ENCODE data around the gene ICE2. TPM values are rescaled to one million over a fixed set of nuclear protein-coding genes. Genes with fewer than 3 reads are reported as not detected.

Gene ICE2
- total and polyA plus RNA-seq, 2 experiments from 2014 or later, result 64.2 to 64.3 TPM

DNA sequence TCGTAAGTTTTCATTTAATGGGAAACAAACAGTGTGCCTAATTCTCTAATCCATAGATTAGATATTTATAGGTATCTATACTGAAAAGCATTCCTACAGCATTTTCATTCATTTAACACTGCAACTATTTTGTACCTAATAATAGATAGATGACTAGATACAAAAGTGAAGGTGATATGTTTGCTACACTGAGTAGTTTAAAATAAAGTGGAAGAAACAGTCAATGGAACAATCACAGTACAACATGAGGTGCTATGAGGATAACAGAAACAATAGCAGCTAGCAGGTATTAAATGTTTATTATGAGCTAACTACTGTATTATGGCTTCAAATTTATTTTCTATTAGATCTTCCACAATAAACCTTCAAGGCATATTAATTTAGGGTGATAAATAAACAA lies 50.0 kb downstream of the ICE2 start (continued):
- TF ChIP-seq REST (IDR thresholded peaks at IDR 0.05; ENCODE audit: unreplicated experiment), result no peak

DNA sequence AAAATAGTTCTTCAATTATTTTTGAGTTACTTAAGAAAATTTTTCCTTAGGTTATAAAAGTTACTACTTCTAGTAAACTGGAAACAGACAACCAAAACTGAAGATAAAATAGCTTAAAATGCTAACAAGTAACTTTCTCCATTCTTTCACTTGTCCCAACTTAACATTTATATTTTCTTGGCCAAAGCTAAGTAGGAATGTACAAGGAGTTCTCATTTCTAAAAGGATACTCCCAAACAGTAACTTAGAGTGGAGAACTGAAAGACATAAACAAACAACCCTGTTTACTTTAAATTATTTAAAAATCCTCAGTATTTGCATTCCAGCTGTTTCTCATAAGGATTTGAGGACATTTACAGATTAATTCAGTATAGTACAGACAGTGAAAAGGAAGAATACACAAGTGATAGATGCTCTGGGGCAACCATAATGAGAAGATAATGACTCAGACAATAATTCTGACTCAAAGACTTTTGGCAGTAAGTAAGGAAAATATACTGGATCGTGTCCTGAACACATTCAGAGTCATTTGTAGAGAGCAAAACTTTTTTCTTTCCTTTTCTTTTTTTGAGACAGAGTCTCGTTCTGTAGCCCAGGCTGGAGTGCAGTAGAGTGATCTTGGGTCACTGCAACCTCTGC lies 52.0 kb downstream of the ICE2 start:
- Histone ChIP-seq H2AFZ (no peak overlapping the region), H3K4me2 (no peak overlapping the region), H3K9me2 (ENCODE audit: insufficient read depth) (no peaks in the 10 kb centered on the region), H3F3A (replicated peaks; ENCODE audit: low read depth) (no peaks in the 10 kb centered on the region), H3K4me3 (no peak overlapping the region), H3K79me2 (replicated peaks; ENCODE audit: insufficient read depth) (no peaks in the 10 kb centered on the region), H3K27ac (ENCODE audit: low read depth) (no peak overlapping the region), H3K36me3 (ENCODE audit: insufficient read depth) (peaks cover 8% of the 10 kb centered on the region; the same call in 1 of the 2 replicates), H3K4me1 (ENCODE audit: insufficient read depth) (no peaks in the 10 kb centered on the region), H4K20me1 (replicated peaks; ENCODE audit: insufficient read depth) (no peaks in the 10 kb centered on the region), H3K27me3 (ENCODE audit: insufficient read depth) (no peaks in the 10 kb centered on the region)
- Mint-ChIP-seq H3K27ac (no peak overlapping the region), H3K4me3 (no peak overlapping the region), H3K27me3 (ENCODE audit: insufficient read depth, low read depth, poor library complexity) (peaks cover 2% of the 10 kb centered on the region), H3K36me3 (ENCODE audit: low read depth) (peaks cover 25% of the 10 kb centered on the region), H3K9me3 (no peaks in the 10 kb centered on the region), H3K4me1 (peaks cover 6% of the 10 kb centered on the region; the same call in 2 of the 3 replicates)
- ATAC-seq (no peak), DNase-seq (ENCODE audit: low spot score) (no peak)
- TF ChIP-seq ZNF114 (CRISPR knock-in tag; IDR thresholded peaks at IDR 0.05), result no peak
- no peak for TF ChIP-seq ZNF331 (CRISPR knock-in tag; IDR thresholded peaks at IDR 0.05; ENCODE audit: low read depth)
- no peak for TF ChIP-seq EZH2 (IDR thresholded peaks at IDR 0.05; ENCODE audit: low read depth, unreplicated experiment)
- no peak for TF ChIP-seq REST (IDR thresholded peaks at IDR 0.05; ENCODE audit: unreplicated experiment)
- TF ChIP-seq CREB1 (CRISPR knock-in tag; IDR thresholded peaks at IDR 0.05; ENCODE audit: low read depth), result no peak
- no peak for TF ChIP-seq ZNF462 (CRISPR knock-in tag; IDR thresholded peaks at IDR 0.05)
- no peak for TF ChIP-seq POLR2AphosphoS5 (IDR thresholded peaks at IDR 0.05; ENCODE audit: low read depth)
- TF ChIP-seq STAT1 (IDR thresholded peaks at IDR 0.05; ENCODE audit: unreplicated experiment), result no peak
- TF ChIP-seq JUNB (IDR thresholded peaks at IDR 0.05; ENCODE audit: unreplicated experiment), result no peak
- TF ChIP-seq EZH2phosphoT487 (IDR thresholded peaks at IDR 0.05; ENCODE audit: unreplicated experiment), result no peak
- TF ChIP-seq NANOG (IDR thresholded peaks at IDR 0.05; ENCODE audit: borderline replicate concordance), result no peak

Data from GM23338 (cell line).